Testis (tissue), 3 donors: ENCODE measurements around the gene MISP. TPM values are rescaled to one million over a fixed set of nuclear protein-coding genes. Genes with fewer than 3 reads are reported as not detected.

Experiments used
- DNase-seq: peaks from one replicate; pipeline ENCODE4 v3.0.0-alpha.2; 2019
- H3K27ac ChIP-seq, 2 donors: fragments of 200-600 bp; sonication (generic); one replicate each; pipeline ENCODE4 v1.5.1; 2019
- H3K27me3 ChIP-seq: fragments of 200-600 bp; sonication (generic); one replicate; pipeline ENCODE4 v1.5.1; 2019
- H3K36me3 ChIP-seq: fragments of 200-600 bp; sonication (generic); one replicate; pipeline ENCODE4 v1.5.1; 2017; ENCODE audit warnings: low read depth; ENCODE audit errors: missing control alignments
- H3K4me1 ChIP-seq: fragments of 200-600 bp; sonication (generic); one replicate; pipeline ENCODE4 v1.5.1; 2019
- H3K4me3 ChIP-seq, 2 donors: fragments of 200-600 bp; sonication (generic); one replicate each; pipeline ENCODE4 v1.5.1; 2017 to 2019
- H3K9me3 ChIP-seq: fragments of 200-600 bp; sonication (generic); one replicate; pipeline ENCODE4 v1.5.1; 2017
- POLR2A ChIP-seq: fragments of 450-650 bp; IDR thresholded peaks from one replicate; pipeline ENCODE4 v1.6.1; 2017; ENCODE audit warnings: antibody characterized with exemption, mild to moderate bottlenecking, moderate library complexity
- WGBS, 2 donors: methylation state at CpG; one replicate each; pipeline ENCODE4 v1.1.5; 2018; 5-methylcytosine and 5-hydroxymethylcytosine counted together
- intact Hi-C: fragments of 100-400 bp; cut with DNase I; formaldehyde crosslinking; loops from one replicate; pipeline ENCODE4 v1.15.1; 2023; ENCODE audit warnings: low total_unique reads
- polyA plus RNA-seq: library from polyadenylated mRNA; stranded (reverse); fragments of 350-450 nt; fragmentation: Illumina TruSeq; extraction: RNeasy Lipid Tissue Mini Kit (QIAGEN cat#74804); gene quantifications from one replicate; pipeline ENCODE4 v1.2.3, GENCODE V29; 2014; ENCODE audit warnings: low read depth, low replicate concordance; ENCODE audit not compliant: insufficient read depth
- total RNA-seq, 2 donors: library from RNA; depleted of rRNA; stranded (reverse); fragments of >200 nt; gene quantifications; one replicate each; pipeline ENCODE4 v1.2.3, GENCODE V29; 2016
- TF ChIP-seq, protein P1 (sequence below), 3 experiments: fragments of 450-650 bp in 2 of 3; fragments of 200-600 bp in 1 of 3; sonication (generic) in 1 of 3; IDR thresholded peaks; one replicate each; pipeline ENCODE4 v1.5.1; 2016 to 2019; ENCODE audit warnings: antibody characterized with exemption in 3 of 3, mild to moderate bottlenecking in 2 of 3, moderate library complexity in 1 of 3

MISP gene
- total and polyA plus RNA-seq, 3 donors from 2014 or later: 1.1 to 3.1 (median 1.1) TPM

DNA sequence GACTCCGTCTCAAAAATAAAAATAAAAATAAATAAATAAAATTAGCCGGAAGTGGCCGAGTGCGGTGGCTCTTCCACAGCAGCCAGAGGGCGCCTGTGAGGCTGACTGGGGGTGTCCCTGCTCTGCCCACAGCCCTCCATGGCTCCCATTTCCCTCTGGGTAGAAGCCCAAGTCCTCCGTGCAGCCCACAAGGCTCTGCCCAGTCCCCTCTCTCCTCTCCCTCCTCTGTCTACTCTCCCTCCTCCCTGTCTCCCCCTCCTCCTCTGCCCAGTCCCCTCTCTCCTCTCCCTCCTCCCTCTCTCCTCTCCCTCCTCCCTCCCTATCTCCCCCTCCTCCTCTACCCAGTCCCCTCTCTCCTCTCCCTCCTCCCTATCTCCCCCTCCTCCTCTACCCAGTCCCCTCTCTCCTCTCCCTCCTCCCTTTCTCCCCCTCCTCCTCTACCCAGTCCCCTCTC is 20.4 kb downstream of the MISP start:
- no peak for DNase-seq
- no peaks in the 10 kb centered on the region for H3K36me3 ChIP-seq
- H3K27me3 ChIP-seq: no peaks in the 10 kb centered on the region
- no peak overlapping the region for H3K4me3 ChIP-seq
- TF ChIP-seq, protein P1, sequence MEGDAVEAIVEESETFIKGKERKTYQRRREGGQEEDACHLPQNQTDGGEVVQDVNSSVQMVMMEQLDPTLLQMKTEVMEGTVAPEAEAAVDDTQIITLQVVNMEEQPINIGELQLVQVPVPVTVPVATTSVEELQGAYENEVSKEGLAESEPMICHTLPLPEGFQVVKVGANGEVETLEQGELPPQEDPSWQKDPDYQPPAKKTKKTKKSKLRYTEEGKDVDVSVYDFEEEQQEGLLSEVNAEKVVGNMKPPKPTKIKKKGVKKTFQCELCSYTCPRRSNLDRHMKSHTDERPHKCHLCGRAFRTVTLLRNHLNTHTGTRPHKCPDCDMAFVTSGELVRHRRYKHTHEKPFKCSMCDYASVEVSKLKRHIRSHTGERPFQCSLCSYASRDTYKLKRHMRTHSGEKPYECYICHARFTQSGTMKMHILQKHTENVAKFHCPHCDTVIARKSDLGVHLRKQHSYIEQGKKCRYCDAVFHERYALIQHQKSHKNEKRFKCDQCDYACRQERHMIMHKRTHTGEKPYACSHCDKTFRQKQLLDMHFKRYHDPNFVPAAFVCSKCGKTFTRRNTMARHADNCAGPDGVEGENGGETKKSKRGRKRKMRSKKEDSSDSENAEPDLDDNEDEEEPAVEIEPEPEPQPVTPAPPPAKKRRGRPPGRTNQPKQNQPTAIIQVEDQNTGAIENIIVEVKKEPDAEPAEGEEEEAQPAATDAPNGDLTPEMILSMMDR (IDR thresholded peaks at IDR 0.05): peak in 2 of 3 experiments; percentile 25 to 31
- no peak for TF ChIP-seq POLR2A
- H3K9me3 ChIP-seq: no peaks in the 10 kb centered on the region
- WGBS, 2 donors: 28 to 43% methylated on average over 6 of the region's 6 CpGs
- no peak overlapping the region for H3K27ac ChIP-seq
- intact Hi-C loops: loop anchor here (10.0 kb wide), 1 partner anchor 73 kb away; the partner anchor contains the start of gene PRTN3
- H3K4me1 ChIP-seq: no peaks in the 10 kb centered on the region

DNA sequence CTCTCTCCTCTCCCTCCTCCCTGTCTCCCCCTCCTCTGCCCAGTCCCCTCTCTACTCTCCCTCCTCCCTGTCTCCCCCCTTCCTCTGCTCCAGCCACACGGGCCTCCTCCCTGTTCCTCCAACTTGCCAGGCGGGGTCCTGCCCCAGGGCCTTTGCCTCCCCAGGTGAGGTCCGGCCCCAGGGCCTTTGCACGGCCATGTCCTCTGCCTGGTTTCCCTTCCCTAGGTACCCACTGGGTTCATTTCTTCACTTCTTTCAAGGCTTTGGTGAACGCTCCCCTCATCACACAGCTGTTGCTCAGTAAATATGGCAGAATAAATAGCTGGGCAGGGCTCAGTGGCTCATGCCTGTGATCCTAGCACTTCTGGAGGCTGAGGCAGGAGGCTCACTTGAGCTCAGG is 21.2 kb downstream of the MISP start:
- WGBS, 2 donors: 88% methylated on average over 5 of the region's 5 CpGs
- intact Hi-C loops: loop anchor here (10.0 kb wide), 1 partner anchor 73 kb away; the partner anchor contains the start of gene PRTN3
- H3K4me1 ChIP-seq: no peaks in the 10 kb centered on the region

DNA sequence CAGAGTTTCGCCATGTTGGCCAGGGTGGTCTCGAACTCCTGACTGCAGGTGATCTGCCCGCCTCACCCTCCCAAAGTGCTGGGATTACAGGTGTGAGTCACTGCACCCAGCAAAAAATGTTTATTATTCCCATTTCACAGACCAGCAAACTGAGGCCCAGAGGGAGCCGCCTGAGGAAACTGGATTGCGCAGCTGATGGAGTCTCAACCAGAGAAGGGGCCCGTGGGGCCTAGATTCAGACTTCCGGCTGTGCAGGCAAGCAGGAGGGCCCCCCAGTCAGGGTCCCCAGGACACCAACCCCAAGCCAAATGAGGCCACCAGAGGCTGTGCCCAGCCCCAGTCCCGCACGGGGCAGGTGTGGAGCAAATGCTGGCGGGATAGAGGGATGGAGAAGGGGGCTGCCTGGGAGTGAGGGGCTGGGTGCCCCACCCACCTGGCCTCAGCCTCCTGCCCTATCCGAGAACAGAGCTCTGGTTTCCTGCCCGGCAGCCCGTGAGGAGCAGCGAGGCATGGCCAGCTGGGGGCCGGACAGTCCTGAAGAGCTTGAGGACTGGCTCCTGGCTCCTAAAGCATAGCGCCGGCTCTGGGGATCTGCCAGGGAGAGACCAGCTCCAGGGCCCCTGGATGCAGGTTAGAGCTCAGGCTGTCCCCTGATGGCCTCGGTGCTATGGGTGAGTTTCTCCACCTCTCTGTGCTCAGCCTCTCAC is 22.0 kb downstream of the MISP start:
- Histone ChIP-seq H3K36me3 (no peaks in the 10 kb centered on the region), H3K9me3 (no peaks in the 10 kb centered on the region), H3K4me3 (no peak overlapping the region), H3K27me3 (no peaks in the 10 kb centered on the region), H3K27ac (no peak overlapping the region), H3K4me1 (no peaks in the 10 kb centered on the region)
- 76 to 89% methylated on average over 16 to 18 of the region's 18 CpGs for WGBS, 2 donors
- TF ChIP-seq, protein P1 (IDR thresholded peaks at IDR 0.05): no peak
- no peak for TF ChIP-seq POLR2A
- intact Hi-C loops: loop anchor here (10.0 kb wide), 1 partner anchor 72 kb away; the partner anchor contains the start of gene PRTN3
- no peak for DNase-seq

More for the DNA sequence above, 21.2 kb downstream of the MISP start:
- DNase-seq: no peak
- Histone ChIP-seq H3K9me3 (no peaks in the 10 kb centered on the region), H3K27me3 (no peaks in the 10 kb centered on the region), H3K4me3 (no peak overlapping the region), H3K27ac (no peak overlapping the region), H3K36me3 (no peaks in the 10 kb centered on the region)
- TF ChIP-seq POLR2A: no peak
- TF ChIP-seq, protein P1 (IDR thresholded peaks at IDR 0.05): no peak

DNA sequence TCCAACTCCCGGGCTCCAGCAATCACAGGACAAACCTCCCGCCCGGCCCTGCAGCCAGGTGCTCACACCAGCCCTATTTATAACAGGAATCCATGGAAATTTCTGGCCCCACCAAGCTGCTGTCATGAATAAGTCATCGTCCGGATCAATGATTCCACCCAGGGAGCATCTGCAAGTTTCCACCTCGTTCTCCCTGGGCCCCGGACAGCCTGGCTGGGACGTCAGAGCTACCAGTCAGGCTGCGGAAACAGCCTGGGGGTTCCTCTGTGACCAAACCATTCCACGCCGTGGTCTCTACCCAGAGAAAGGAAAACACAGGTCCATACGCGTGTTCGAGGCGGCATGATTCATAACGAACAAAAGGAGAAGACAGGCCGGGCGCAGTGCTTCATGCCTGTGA is 25.6 kb downstream of the MISP start:
- 88 to 94% methylated on average over 18 of the region's 18 CpGs for WGBS, 2 donors
- Histone ChIP-seq H3K36me3 (no peaks in the 10 kb centered on the region), H3K4me3 (no peak overlapping the region), H3K9me3 (no peaks in the 10 kb centered on the region), H3K4me1 (no peaks in the 10 kb centered on the region), H3K27ac (no peak overlapping the region), H3K27me3 (no peaks in the 10 kb centered on the region)
- intact Hi-C loops: loop anchor here (10.0 kb wide), 1 partner anchor 68 kb away; the partner anchor contains the start of gene PRTN3
- no peak for DNase-seq
- TF ChIP-seq, protein P1 (IDR thresholded peaks at IDR 0.05): no peak
- no peak for TF ChIP-seq POLR2A
